GM12878 (cell line): ENCODE data around the gene PUS7L.

ENCODE experiments used
- CEBPB ChIP-seq, 2 experiments: fragments of 150-350 bp in 1 of 2; IDR thresholded peaks; 2 replicates each; pipeline ENCODE4 v1.6.1; 2012 to 2014; ENCODE audit warnings: low read depth in 2 of 2, low read length in 2 of 2, borderline replicate concordance in 1 of 2, inconsistent platforms in 1 of 2
- EZH2 ChIP-seq: IDR thresholded peaks from 2 replicates; pipeline ENCODE4 v1.6.1; 2012; ENCODE audit warnings: low read depth, mild to moderate bottlenecking, control low read depth, inconsistent platforms, low read length, borderline replicate concordance; ENCODE audit not compliant: control insufficient read depth
- MYB ChIP-seq: fragments of 150-350 bp; IDR thresholded peaks from 2 replicates; pipeline ENCODE4 v1.6.1; 2014; ENCODE audit warnings: mild to moderate bottlenecking, low read depth, low read length, borderline replicate concordance
- NFIC ChIP-seq: IDR thresholded peaks from 2 replicates; pipeline ENCODE4 v1.6.1; 2012; ENCODE audit warnings: low read depth, mild to moderate bottlenecking, inconsistent platforms, low read length, moderate library complexity
- NR2C2 ChIP-seq: IDR thresholded peaks from 2 replicates; pipeline ENCODE4 v1.6.1; 2011; ENCODE audit warnings: borderline replicate concordance, low read depth; ENCODE audit not compliant: control insufficient read depth, insufficient read length
- PRDM15 ChIP-seq: fragments of 450-650 bp; formaldehyde crosslinking; IDR thresholded peaks from 2 replicates; pipeline ENCODE4 v1.4.0; 2020; ENCODE audit warnings: mild to moderate bottlenecking, moderate library complexity
- SIN3A ChIP-seq: IDR thresholded peaks from 2 replicates; pipeline ENCODE4 v1.6.1; 2012; ENCODE audit warnings: low read depth, low read length, improper control_type of control experiment
- SPI1 ChIP-seq: IDR thresholded peaks from 2 replicates; pipeline ENCODE4 v1.6.1; 2011; ENCODE audit warnings: low read depth, mild to moderate bottlenecking, low read length, moderate library complexity, borderline replicate concordance; ENCODE audit not compliant: insufficient read depth
- ZNF622 ChIP-seq: fragments of 450-650 bp; IDR thresholded peaks from 2 replicates; pipeline ENCODE4 v1.6.1; 2017; ENCODE audit warnings: mild to moderate bottlenecking, inconsistent platforms
- ZSCAN29 ChIP-seq: fragments of 450-650 bp; IDR thresholded peaks from 2 replicates; pipeline ENCODE4 v1.6.1; 2017; ENCODE audit warnings: mild to moderate bottlenecking, moderate library complexity
- TF ChIP-seq, protein P1 (sequence below), 3 experiments: IDR thresholded peaks in 2 of 3; conservative IDR thresholded peaks in 1 of 3; 2 replicates each; pipeline ENCODE4 v1.5.1; 2011; ENCODE audit warnings: low read depth in 3 of 3, low read length in 3 of 3, mild to moderate bottlenecking in 3 of 3, control low read depth in 2 of 3, moderate library complexity in 2 of 3, inconsistent platforms in 1 of 3, mixed read lengths in 1 of 3; ENCODE audit not compliant: control insufficient read depth in 2 of 3, insufficient read depth in 1 of 3; ENCODE audit errors: extremely low read depth in 1 of 3

DNA sequence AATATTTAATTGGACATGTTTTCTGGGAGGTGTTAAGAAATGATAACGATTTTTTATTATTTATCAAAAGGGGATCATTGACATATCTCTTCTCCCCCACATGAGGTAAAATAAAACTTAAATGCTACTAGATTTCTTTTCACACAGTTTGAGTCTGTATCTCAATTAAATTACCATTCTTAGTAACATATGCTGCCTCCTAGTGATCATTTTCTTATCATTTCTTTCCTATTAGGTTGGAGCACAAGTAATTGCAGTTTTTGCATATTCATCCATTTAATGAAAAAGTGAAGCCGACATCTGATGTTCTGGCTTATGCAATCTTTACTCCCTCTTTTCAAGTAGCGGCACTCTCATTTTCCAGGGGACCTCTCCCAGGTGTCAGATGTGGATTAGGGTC is 24.9 kb downstream of the PUS7L start:
- TF ChIP-seq SIN3A (no peak), CEBPB (IDR thresholded peaks at IDR 0.05; ENCODE audit: borderline replicate concordance in 1 of 2, low read depth in 2 of 2, low read length in 2 of 2) (no peak), SPI1 (no peak), PRDM15 (CRISPR knock-in tag) (no peak), MYB (no peak), NFIC (no peak), NR2C2 (no peak), EZH2 (no peak), ZNF622 (no peak), ZSCAN29 (no peak)
- TF ChIP-seq, protein P1, sequence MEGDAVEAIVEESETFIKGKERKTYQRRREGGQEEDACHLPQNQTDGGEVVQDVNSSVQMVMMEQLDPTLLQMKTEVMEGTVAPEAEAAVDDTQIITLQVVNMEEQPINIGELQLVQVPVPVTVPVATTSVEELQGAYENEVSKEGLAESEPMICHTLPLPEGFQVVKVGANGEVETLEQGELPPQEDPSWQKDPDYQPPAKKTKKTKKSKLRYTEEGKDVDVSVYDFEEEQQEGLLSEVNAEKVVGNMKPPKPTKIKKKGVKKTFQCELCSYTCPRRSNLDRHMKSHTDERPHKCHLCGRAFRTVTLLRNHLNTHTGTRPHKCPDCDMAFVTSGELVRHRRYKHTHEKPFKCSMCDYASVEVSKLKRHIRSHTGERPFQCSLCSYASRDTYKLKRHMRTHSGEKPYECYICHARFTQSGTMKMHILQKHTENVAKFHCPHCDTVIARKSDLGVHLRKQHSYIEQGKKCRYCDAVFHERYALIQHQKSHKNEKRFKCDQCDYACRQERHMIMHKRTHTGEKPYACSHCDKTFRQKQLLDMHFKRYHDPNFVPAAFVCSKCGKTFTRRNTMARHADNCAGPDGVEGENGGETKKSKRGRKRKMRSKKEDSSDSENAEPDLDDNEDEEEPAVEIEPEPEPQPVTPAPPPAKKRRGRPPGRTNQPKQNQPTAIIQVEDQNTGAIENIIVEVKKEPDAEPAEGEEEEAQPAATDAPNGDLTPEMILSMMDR (IDR thresholded peaks at IDR 0.05 in 2 of 3, conservative IDR thresholded peaks at IDR 0.05 in 1 of 3; ENCODE audit: control insufficient read depth in 2 of 3, extremely low read depth in 1 of 3, insufficient read depth in 1 of 3, low read depth in 3 of 3, low read length in 3 of 3): no peak
